ENCODE data around the gene FRAT1.

Gene FRAT1

DNA sequence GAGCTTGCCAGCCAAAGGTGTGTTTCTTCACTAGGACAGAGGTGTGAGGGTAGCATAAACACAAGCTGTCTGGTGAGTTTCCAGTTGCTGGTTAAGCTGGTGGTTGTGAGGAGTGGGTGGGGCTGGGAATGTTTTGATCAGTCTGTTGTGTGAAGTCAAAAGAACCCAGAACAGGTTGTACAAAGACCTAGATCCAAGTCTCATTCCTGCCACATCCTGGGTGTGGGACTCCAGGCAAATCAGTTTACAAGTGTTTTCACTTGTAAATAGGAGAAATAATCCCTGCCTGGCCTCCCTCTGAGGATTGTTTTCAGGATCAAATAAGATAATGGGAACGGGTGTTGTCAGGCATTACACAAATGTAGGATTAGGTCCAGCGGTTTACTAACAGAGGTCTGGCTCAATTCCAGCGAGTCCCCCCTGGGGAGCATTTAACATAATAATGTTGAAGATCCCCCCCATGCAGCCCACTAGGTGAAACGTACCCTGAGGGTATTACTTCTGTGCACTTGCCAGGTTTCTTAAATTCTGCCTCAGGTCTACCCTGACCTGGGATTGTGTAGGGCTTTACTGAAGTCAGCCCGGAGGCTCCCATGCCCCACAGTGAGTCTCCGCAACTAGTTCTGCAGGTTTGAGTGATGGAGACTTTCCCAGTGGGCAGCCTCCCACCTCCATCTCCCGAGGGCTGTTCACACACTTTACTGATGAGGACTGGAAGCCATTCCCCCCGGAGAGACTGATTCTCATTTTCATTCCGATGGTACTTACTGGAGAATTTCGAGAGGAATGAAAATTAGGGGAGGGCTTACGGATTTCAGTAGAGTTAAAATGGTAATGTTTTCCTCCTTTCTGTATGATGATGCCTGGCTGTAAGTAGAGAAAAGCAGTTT is 18.1 kb downstream of the FRAT1 start (continued):
- TF ChIP-seq, protein P1, sequence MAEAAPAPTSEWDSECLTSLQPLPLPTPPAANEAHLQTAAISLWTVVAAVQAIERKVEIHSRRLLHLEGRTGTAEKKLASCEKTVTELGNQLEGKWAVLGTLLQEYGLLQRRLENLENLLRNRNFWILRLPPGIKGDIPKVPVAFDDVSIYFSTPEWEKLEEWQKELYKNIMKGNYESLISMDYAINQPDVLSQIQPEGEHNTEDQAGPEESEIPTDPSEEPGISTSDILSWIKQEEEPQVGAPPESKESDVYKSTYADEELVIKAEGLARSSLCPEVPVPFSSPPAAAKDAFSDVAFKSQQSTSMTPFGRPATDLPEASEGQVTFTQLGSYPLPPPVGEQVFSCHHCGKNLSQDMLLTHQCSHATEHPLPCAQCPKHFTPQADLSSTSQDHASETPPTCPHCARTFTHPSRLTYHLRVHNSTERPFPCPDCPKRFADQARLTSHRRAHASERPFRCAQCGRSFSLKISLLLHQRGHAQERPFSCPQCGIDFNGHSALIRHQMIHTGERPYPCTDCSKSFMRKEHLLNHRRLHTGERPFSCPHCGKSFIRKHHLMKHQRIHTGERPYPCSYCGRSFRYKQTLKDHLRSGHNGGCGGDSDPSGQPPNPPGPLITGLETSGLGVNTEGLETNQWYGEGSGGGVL (tag by site-specific recombination; IDR thresholded peaks at IDR 0.05) = no peak
- TF ChIP-seq ZNF184 (tag by site-specific recombination; IDR thresholded peaks at IDR 0.05) (no peak), TRIM28 (IDR thresholded peaks at IDR 0.05; ENCODE audit: borderline replicate concordance, low read length) (0 out of 2 replicates have a peak, but pooled peaks have one; percentile 24), ZNF140 (tag by site-specific recombination; IDR thresholded peaks at IDR 0.05) (no peak), ZNF24 (tag by site-specific recombination; IDR thresholded peaks at IDR 0.05) (no peak)
- TF ChIP-seq, protein P2, sequence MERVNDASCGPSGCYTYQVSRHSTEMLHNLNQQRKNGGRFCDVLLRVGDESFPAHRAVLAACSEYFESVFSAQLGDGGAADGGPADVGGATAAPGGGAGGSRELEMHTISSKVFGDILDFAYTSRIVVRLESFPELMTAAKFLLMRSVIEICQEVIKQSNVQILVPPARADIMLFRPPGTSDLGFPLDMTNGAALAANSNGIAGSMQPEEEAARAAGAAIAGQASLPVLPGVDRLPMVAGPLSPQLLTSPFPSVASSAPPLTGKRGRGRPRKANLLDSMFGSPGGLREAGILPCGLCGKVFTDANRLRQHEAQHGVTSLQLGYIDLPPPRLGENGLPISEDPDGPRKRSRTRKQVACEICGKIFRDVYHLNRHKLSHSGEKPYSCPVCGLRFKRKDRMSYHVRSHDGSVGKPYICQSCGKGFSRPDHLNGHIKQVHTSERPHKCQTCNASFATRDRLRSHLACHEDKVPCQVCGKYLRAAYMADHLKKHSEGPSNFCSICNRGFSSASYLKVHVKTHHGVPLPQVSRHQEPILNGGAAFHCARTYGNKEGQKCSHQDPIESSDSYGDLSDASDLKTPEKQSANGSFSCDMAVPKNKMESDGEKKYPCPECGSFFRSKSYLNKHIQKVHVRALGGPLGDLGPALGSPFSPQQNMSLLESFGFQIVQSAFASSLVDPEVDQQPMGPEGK (tag by site-specific recombination; IDR thresholded peaks at IDR 0.05) = peak; percentile 32; the same call in 1 of the 2 replicates
- TF ChIP-seq, protein P3, sequence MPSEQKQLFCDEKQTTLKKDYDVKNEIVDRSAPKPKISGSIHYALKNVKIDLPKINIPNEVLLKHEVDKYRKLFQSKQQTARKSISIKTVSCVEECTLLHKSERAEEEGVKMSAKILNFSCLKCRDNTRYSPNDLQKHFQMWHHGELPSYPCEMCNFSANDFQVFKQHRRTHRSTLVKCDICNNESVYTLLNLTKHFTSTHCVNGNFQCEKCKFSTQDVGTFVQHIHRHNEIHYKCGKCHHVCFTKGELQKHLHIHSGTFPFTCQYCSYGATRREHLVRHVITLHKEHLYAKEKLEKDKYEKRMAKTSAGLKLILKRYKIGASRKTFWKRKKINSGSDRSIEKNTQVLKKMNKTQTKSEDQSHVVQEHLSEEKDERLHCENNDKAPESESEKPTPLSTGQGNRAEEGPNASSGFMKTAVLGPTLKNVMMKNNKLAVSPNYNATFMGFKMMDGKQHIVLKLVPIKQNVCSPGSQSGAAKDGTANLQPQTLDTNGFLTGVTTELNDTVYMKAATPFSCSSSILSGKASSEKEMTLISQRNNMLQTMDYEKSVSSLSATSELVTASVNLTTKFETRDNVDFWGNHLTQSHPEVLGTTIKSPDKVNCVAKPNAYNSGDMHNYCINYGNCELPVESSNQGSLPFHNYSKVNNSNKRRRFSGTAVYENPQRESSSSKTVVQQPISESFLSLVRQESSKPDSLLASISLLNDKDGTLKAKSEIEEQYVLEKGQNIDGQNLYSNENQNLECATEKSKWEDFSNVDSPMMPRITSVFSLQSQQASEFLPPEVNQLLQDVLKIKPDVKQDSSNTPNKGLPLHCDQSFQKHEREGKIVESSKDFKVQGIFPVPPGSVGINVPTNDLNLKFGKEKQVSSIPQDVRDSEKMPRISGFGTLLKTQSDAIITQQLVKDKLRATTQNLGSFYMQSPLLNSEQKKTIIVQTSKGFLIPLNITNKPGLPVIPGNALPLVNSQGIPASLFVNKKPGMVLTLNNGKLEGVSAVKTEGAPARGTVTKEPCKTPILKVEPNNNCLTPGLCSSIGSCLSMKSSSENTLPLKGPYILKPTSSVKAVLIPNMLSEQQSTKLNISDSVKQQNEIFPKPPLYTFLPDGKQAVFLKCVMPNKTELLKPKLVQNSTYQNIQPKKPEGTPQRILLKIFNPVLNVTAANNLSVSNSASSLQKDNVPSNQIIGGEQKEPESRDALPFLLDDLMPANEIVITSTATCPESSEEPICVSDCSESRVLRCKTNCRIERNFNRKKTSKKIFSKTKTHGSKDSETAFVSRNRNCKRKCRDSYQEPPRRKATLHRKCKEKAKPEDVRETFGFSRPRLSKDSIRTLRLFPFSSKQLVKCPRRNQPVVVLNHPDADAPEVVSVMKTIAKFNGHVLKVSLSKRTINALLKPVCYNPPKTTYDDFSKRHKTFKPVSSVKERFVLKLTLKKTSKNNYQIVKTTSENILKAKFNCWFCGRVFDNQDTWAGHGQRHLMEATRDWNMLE (tag by site-specific recombination; conservative IDR thresholded peaks at IDR 0.05; ENCODE audit: low read depth) = no peak

DNA sequence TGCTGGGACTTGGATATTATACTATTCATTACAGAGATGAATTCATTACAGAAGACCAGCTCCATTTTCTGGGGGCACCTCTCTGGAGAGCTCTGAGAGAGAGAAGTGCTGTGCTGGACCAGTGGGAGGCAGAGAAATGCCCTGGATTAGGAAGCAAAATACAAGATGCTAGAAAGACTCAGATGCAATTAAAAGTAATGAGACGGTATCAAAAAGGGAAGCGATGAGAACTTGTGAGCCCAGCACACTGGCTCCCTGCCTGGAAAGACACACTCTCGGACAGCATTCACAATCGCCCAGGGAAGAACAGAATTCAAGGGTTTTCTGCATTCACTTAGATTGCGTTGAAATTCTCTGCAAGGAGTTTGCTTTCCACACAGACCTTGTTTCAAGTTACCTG is 19.0 kb downstream of the FRAT1 start:
- POLR2A ChIA-PET = no interaction called here
- CTCF ChIA-PET = interaction anchor here (0.9 kb wide), 1 partner anchor 127 kb away, joined by 3 read pairs; no protein-coding TSS in a partner anchor
- H3K9me3 ChIP-seq (ENCODE audit: control insufficient read depth, insufficient read depth, low read depth, low read length) = no peaks in the 10 kb centered on the region
- no peaks in the 10 kb centered on the region for H3K36me3 ChIP-seq (ENCODE audit: control insufficient read depth in 2 of 2, insufficient read depth in 1 of 2, low read length in 2 of 2)
- no peak overlapping the region for H3K4me3 ChIP-seq (ENCODE audit: low read depth, low read length)
- H3K27ac ChIP-seq (ENCODE audit: extremely low read depth, low read depth, low read length) = no peak overlapping the region
- peaks cover 16% of the 10 kb centered on the region for H3K4me1 ChIP-seq (ENCODE audit: control insufficient read depth, insufficient read depth, low read length)
- no peak for TF ChIP-seq ZNF37A (tag by site-specific recombination; IDR thresholded peaks at IDR 0.05)
- no peak for TF ChIP-seq MEIS1 (CRISPR knock-in tag; IDR thresholded peaks at IDR 0.05; ENCODE audit: borderline replicate concordance)
- TF ChIP-seq, protein P4, sequence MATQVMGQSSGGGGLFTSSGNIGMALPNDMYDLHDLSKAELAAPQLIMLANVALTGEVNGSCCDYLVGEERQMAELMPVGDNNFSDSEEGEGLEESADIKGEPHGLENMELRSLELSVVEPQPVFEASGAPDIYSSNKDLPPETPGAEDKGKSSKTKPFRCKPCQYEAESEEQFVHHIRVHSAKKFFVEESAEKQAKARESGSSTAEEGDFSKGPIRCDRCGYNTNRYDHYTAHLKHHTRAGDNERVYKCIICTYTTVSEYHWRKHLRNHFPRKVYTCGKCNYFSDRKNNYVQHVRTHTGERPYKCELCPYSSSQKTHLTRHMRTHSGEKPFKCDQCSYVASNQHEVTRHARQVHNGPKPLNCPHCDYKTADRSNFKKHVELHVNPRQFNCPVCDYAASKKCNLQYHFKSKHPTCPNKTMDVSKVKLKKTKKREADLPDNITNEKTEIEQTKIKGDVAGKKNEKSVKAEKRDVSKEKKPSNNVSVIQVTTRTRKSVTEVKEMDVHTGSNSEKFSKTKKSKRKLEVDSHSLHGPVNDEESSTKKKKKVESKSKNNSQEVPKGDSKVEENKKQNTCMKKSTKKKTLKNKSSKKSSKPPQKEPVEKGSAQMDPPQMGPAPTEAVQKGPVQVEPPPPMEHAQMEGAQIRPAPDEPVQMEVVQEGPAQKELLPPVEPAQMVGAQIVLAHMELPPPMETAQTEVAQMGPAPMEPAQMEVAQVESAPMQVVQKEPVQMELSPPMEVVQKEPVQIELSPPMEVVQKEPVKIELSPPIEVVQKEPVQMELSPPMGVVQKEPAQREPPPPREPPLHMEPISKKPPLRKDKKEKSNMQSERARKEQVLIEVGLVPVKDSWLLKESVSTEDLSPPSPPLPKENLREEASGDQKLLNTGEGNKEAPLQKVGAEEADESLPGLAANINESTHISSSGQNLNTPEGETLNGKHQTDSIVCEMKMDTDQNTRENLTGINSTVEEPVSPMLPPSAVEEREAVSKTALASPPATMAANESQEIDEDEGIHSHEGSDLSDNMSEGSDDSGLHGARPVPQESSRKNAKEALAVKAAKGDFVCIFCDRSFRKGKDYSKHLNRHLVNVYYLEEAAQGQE (tag by site-specific recombination; IDR thresholded peaks at IDR 0.05) = no peak
- no peak for TF ChIP-seq GLI4 (tag by site-specific recombination; IDR thresholded peaks at IDR 0.05)
- no peak for TF ChIP-seq OSR2 (tag by site-specific recombination; IDR thresholded peaks at IDR 0.05)
- TF ChIP-seq ZNF302 (tag by site-specific recombination; IDR thresholded peaks at IDR 0.05; ENCODE audit: low read depth) = no peak
- TF ChIP-seq, protein P5, sequence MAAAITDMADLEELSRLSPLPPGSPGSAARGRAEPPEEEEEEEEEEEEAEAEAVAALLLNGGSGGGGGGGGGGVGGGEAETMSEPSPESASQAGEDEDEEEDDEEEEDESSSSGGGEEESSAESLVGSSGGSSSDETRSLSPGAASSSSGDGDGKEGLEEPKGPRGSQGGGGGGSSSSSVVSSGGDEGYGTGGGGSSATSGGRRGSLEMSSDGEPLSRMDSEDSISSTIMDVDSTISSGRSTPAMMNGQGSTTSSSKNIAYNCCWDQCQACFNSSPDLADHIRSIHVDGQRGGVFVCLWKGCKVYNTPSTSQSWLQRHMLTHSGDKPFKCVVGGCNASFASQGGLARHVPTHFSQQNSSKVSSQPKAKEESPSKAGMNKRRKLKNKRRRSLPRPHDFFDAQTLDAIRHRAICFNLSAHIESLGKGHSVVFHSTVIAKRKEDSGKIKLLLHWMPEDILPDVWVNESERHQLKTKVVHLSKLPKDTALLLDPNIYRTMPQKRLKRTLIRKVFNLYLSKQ (tag by site-specific recombination; IDR thresholded peaks at IDR 0.05; ENCODE audit: borderline replicate concordance) = no peak
- TF ChIP-seq ZNF670 (tag by site-specific recombination; IDR thresholded peaks at IDR 0.05; ENCODE audit: low read depth) = no peak
- TF ChIP-seq ZNF423 (tag by site-specific recombination; IDR thresholded peaks at IDR 0.05) = no peak
- TF ChIP-seq, protein P6, sequence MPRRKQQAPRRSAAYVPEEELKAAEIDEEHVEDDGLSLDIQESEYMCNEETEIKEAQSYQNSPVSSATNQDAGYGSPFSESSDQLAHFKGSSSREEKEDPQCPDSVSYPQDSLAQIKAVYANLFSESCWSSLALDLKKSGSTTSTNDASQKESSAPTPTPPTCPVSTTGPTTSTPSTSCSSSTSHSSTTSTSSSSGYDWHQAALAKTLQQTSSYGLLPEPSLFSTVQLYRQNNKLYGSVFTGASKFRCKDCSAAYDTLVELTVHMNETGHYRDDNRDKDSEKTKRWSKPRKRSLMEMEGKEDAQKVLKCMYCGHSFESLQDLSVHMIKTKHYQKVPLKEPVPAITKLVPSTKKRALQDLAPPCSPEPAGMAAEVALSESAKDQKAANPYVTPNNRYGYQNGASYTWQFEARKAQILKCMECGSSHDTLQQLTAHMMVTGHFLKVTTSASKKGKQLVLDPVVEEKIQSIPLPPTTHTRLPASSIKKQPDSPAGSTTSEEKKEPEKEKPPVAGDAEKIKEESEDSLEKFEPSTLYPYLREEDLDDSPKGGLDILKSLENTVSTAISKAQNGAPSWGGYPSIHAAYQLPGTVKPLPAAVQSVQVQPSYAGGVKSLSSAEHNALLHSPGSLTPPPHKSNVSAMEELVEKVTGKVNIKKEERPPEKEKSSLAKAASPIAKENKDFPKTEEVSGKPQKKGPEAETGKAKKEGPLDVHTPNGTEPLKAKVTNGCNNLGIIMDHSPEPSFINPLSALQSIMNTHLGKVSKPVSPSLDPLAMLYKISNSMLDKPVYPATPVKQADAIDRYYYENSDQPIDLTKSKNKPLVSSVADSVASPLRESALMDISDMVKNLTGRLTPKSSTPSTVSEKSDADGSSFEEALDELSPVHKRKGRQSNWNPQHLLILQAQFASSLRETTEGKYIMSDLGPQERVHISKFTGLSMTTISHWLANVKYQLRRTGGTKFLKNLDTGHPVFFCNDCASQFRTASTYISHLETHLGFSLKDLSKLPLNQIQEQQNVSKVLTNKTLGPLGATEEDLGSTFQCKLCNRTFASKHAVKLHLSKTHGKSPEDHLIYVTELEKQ (tag by site-specific recombination; IDR thresholded peaks at IDR 0.05; ENCODE audit: borderline replicate concordance) = no peak
